ENCODE data around the gene NOS2. TPM values are rescaled to one million over a fixed set of nuclear protein-coding genes. Genes with fewer than 3 reads are reported as not detected.
A peak's percentile ranks its signal among the peaks of the same experiment; 100 is the strongest.
"Not testable (repeated sequence)": the region's sequence is repeated elsewhere in the genome, so short reads cannot be mapped to it uniquely, and the experiment has no call there.

Gene NOS2
- total RNA-seq, 1 donor from 2014 or later = 0.12 TPM

GRCh38 chr17:27760931-27761330 lies 39.4 kb downstream of the NOS2 start:
- intact Hi-C loops (cut with micrococcal nuclease); ATAC-seq; DNase-seq: not testable (repeated sequence)

GRCh38 chr17:27760069-27760885 lies 40.1 kb downstream of the NOS2 start:
- ATAC-seq (peak; percentile 62), DNase-seq (peak; percentile 79)
- intact Hi-C loops (cut with micrococcal nuclease) = no loop called here

GRCh38 chr17:27759528-27759927 lies 40.8 kb downstream of the NOS2 start:
- intact Hi-C loops (cut with micrococcal nuclease) = loop anchor here (10.0 kb wide), 1 partner anchor 105 kb away; no protein-coding TSS in a partner anchor
- DNase-seq = no peak
- ATAC-seq = no peak

GRCh38 chr17:27756467-27757371 lies 43.6 kb downstream of the NOS2 start:
- DNase-seq (peak; percentile 52), ATAC-seq (no peak)
- intact Hi-C loops (cut with micrococcal nuclease) = loop anchor here (10.0 kb wide), 1 partner anchor 102 kb away; no protein-coding TSS in a partner anchor

DNA sequence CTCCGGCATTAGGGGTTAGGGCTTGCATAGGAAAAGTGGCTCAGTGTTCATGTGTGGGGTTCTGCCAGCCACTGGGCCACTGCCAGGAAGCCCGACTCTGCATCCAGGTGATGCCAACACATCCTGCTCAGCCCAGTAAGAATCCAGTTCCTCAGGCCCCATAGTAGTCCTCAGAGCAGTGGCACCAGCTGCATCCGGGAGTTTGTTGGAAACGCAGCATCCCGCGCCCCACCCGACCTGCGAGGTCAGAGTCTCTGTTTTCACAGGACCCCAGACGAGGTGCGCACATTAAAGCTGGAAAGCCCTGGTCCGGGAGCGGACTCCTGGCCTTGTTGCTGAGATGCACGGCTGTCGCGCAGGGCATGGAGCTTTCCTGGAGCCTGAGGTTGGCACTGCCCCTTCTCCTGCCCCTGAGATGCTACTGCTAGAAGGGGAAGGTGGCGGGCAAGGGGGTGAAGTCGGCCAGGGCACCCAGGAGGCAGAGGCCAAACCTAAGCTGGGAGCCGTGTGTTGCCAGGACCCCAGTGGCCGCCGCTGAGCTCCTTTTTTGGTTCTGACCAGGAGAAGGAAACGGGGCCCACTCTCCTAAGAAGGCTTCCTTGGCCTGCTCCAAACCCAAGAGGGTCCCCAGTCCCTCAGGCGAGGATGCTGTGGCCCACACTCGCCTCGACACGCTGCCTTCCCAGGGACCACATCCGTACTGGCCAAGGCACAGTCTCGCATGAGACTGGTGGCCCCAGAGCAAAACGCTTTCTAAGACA lies 44.4 kb downstream of the NOS2 start:
- DNase-seq (no peak), ATAC-seq (no peak)
- intact Hi-C loops (cut with micrococcal nuclease) = loop anchor here (10.0 kb wide), 1 partner anchor 101 kb away; no protein-coding TSS in a partner anchor

DNA sequence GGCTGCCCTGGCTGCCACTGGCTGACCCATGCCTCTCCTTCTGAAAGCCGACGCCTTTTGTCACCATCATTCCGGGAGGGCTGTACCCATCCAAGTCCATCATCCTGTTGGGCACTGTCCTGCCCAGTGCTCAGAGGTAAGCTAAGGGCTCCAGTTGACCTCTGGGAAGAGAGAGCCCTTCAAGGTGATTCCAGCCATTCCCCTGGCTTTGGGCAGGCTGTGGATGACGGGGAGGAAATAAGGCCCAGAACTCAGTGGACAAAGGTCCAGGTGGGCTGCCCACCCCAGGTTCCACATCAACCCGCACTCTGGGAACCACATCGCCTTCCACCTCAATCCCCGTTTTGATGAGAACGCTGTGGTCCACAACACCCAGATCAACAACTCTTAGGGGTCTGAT lies 45.8 kb downstream of the NOS2 start:
- ATAC-seq (no peak), DNase-seq (no peak)
- intact Hi-C loops (cut with micrococcal nuclease) = loop anchor here (10.0 kb wide), 1 partner anchor 100 kb away; no protein-coding TSS in a partner anchor

- DNase-seq, ATAC-seq: not testable (repeated sequence)
- intact Hi-C loops (cut with micrococcal nuclease) = loop anchor here (10.0 kb wide), 1 partner anchor 99 kb away; no protein-coding TSS in a partner anchor
These were observed 46.6 kb downstream of the NOS2 start for GRCh38 chr17:27753726-27754125.

GRCh38 chr17:27752831-27753619 lies 47.3 kb downstream of the NOS2 start:
- ATAC-seq, DNase-seq: not testable (repeated sequence)
- intact Hi-C loops (cut with micrococcal nuclease) = loop anchor here (10.0 kb wide), 1 partner anchor 98 kb away; no protein-coding TSS in a partner anchor

- no peak for DNase-seq
- intact Hi-C loops (cut with micrococcal nuclease) = loop anchor here (10.0 kb wide), 1 partner anchor 97 kb away; no protein-coding TSS in a partner anchor
- ATAC-seq = peak; percentile 61
These were observed 48.5 kb downstream of the NOS2 start for GRCh38 chr17:27751622-27752490.

GRCh38 chr17:27751166-27751565 lies 49.2 kb downstream of the NOS2 start:
- no peak for DNase-seq
- no peak for ATAC-seq
- intact Hi-C loops (cut with micrococcal nuclease) = loop anchor here (10.0 kb wide), 1 partner anchor 96 kb away; no protein-coding TSS in a partner anchor

- intact Hi-C loops (cut with micrococcal nuclease) = loop anchor here (10.0 kb wide), 1 partner anchor 95 kb away; no protein-coding TSS in a partner anchor
- not testable (repeated sequence) for DNase-seq, ATAC-seq
These were observed 50.7 kb downstream of the NOS2 start for GRCh38 chr17:27749562-27750150.

- intact Hi-C loops (cut with micrococcal nuclease) = no loop called here
- ATAC-seq (no peak), DNase-seq (no peak)
These were observed 51.9 kb downstream of the NOS2 start for GRCh38 chr17:27748360-27748825.

GRCh38 chr17:27747462-27748359 lies 52.6 kb downstream of the NOS2 start:
- intact Hi-C loops (cut with micrococcal nuclease) = no loop called here
- DNase-seq (no peak), ATAC-seq (no peak)

DNA sequence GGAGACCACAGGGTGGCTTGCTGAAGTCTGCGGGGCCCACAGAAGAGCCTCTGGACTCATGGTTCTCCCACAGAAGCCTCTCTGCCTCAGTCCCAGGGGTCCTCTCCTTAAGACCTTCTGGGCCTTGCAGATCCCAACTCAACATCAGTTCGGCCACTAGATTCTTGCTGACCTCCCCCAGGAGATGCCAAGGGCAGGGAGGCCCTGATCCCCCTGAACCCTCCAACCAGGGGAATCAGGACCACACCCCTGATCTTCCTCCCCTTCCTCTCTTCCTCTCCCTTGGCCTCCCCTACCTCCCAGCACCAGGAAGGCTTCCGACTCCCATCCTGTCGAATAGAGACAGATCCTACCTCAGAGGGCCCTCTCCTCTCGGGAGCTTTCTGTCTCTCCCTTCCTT lies 53.4 kb downstream of the NOS2 start:
- no peak for ATAC-seq
- no peak for DNase-seq
- intact Hi-C loops (cut with micrococcal nuclease) = no loop called here

DNA sequence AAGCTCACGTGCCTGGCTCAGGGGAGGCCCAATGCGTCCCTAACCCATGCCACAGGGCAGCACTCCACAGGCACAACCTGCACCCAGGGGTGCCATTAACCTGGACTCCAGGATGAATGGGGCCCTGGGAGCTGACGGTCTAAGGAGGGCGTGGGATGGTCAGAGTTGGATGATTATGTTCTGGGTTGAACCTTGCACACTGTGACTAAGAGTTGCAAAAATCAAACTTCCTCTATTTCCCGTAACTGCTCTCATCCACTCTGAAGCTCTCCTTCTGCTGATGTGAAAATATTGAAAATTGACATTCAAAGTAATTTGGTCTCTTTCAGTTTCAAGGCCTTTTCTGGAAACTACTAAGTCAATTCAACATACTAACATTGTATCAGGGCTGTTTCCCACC lies 54.0 kb downstream of the NOS2 start:
- intact Hi-C loops (cut with micrococcal nuclease); DNase-seq; ATAC-seq: not testable (repeated sequence)

Measured in left ventricle myocardium superior (tissue), 1 donor.